SK-N-SH (cell line): Measurements from ENCODE around the gene PPP2CA.

Experiments
- CHD2 ChIP-seq: fragments of 150-350 bp; IDR thresholded peaks from 2 replicates; pipeline ENCODE4 v1.6.1; 2018; ENCODE audit warnings: low read length; ENCODE audit not compliant: partially characterized antibody
- EP300 ChIP-seq, 2 experiments: IDR thresholded peaks; 2 replicates each; pipeline versions ENCODE4 v1.4.0 to v1.6.1; 2012; ENCODE audit warnings: borderline replicate concordance in 1 of 2, low read depth in 1 of 2, low read length in 1 of 2
- GABPA ChIP-seq: IDR thresholded peaks from 2 replicates; pipeline ENCODE4 v1.4.0; 2012; ENCODE audit warnings: low read depth, mild to moderate bottlenecking
- JUND ChIP-seq: IDR thresholded peaks from 2 replicates; pipeline ENCODE4 v1.4.0; 2012
- POLR2AphosphoS5 ChIP-seq: IDR thresholded peaks from 2 replicates; pipeline ENCODE4 v1.6.1; 2012; ENCODE audit warnings: low read depth, low read length
- RAD21 ChIP-seq: IDR thresholded peaks from 2 replicates; pipeline ENCODE4 v1.6.1; 2012; ENCODE audit warnings: mild to moderate bottlenecking, low read length
- RXRA ChIP-seq: IDR thresholded peaks from 2 replicates; pipeline ENCODE4 v1.4.0; 2012; ENCODE audit warnings: low read depth, mild to moderate bottlenecking, borderline replicate concordance
- TAF1 ChIP-seq: IDR thresholded peaks from 2 replicates; pipeline ENCODE4 v1.6.1; 2012; ENCODE audit warnings: low read depth, mild to moderate bottlenecking, low read length, moderate library complexity, borderline replicate concordance
- TCF12 ChIP-seq: IDR thresholded peaks from 2 replicates; pipeline ENCODE4 v1.4.0; 2012
- TF ChIP-seq, protein P1 (sequence below): fragments of 200-600 bp; sonication (generic); IDR thresholded peaks from 2 replicates; pipeline ENCODE4 v1.6.1; 2017; ENCODE audit warnings: antibody characterized with exemption, mild to moderate bottlenecking, moderate library complexity

DNA sequence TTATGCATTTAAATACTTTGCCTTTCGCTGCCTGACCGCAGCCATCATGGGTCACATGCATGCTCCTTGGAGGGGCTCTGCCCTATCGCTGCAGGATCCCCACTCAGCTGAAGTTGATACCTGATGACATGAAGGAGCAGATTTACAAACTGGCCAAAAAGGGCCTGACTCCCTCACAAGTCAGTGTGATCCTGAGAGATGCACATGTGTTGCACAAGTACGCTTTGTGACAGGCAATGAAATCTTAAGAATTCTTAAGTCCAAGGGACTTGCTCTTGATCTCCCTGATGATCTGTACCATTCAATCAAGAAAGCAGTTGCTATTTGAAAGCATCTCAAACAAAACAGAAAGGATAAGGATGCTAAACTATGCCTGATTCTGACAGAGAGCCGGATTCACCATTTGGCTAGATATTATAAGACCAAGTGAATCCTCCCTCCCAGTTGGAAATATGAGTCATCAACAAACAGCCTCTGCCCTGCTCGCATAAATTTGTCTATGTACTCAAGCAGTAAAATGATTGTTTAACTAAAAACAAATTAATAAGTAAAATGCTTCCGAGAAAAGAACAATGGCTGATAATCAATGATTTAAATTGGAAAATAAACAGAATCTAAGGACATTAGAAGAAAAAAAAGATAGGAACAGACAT lies 41.6 kb upstream of the PPP2CA start:
- no peak for TF ChIP-seq TCF12
- no peak for TF ChIP-seq RAD21
- TF ChIP-seq, protein P1, sequence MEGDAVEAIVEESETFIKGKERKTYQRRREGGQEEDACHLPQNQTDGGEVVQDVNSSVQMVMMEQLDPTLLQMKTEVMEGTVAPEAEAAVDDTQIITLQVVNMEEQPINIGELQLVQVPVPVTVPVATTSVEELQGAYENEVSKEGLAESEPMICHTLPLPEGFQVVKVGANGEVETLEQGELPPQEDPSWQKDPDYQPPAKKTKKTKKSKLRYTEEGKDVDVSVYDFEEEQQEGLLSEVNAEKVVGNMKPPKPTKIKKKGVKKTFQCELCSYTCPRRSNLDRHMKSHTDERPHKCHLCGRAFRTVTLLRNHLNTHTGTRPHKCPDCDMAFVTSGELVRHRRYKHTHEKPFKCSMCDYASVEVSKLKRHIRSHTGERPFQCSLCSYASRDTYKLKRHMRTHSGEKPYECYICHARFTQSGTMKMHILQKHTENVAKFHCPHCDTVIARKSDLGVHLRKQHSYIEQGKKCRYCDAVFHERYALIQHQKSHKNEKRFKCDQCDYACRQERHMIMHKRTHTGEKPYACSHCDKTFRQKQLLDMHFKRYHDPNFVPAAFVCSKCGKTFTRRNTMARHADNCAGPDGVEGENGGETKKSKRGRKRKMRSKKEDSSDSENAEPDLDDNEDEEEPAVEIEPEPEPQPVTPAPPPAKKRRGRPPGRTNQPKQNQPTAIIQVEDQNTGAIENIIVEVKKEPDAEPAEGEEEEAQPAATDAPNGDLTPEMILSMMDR, result no peak
- peak; percentile 22; the same call in 1 of the 2 replicates for TF ChIP-seq JUND
- no peak for TF ChIP-seq TAF1
- TF ChIP-seq POLR2AphosphoS5, result no peak
- TF ChIP-seq RXRA, result no peak
- no peak for TF ChIP-seq GABPA
- TF ChIP-seq EP300 (IDR thresholded peaks at IDR 0.05; ENCODE audit: borderline replicate concordance in 1 of 2, low read depth in 1 of 2, low read length in 1 of 2), result no peak
- no peak for TF ChIP-seq CHD2
